Fibroblast of skin of back (primary cell): ENCODE measurements around the gene IER2. TPM values are rescaled to one million over a fixed set of nuclear protein-coding genes. Genes with fewer than 3 reads are reported as not detected.

Experiments
- DNase-seq: peaks from one replicate; pipeline ENCODE4 v3.0.0-alpha.2; 2013
- polyA plus RNA-seq, 2 experiments: library from polyadenylated mRNA; unstranded; fragments of 120-200 nt; gene quantifications; one replicate each; pipeline ENCODE4 v1.2.1, GENCODE V29; 2013; ENCODE audit not compliant: insufficient read length in 2 of 2

IER2 gene, protein sequence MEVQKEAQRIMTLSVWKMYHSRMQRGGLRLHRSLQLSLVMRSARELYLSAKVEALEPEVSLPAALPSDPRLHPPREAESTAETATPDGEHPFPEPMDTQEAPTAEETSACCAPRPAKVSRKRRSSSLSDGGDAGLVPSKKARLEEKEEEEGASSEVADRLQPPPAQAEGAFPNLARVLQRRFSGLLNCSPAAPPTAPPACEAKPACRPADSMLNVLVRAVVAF
- polyA plus RNA-seq (2013, experiment 1 of 2; ENCODE audit: insufficient read length), result 48.1 TPM
- polyA plus RNA-seq (2013, experiment 2 of 2; ENCODE audit: insufficient read length), result 28.1 TPM

DNA sequence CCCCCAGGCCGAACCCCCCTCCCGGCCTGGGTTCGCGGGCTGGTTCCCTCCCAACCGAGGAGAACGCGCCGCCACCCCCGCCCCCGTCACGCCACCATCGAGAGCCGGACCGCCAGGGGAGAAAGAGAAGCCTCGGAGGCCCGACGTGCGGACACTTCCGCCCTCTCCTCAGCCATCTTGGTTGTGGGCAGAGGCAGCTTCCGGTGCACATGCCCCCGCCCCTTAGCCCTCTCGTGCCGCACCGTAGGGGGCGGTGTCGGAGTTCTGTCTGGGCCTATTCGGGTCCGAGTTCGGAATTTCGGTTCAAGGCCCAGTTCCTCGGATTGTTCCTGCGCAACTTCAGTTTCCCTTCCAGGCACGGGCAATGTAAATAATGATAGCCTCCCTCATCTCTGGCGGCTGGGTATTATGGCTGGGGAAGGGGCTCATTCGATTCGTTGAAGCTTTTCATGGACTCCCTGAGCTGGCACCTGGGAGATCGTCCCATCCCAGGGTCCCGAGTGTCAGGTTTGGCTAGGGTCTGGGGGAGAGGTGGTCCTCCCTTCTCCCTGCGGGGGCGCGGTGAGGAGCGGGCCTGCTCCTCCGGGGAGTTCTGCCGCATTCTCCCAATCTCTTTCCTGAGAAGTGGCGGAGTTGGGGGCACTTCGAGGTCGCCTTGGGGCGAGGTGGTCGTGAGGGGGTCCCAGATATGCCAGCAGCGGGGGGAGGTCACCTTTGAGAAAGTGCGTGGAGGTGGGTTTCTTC, at the start of gene IER2, which contains the start of gene STX10:
TSS of gene IER2 (plus strand) at position 225 of the 744 bp plus-strand sequence. CDS start 2,776 bp downstream, outside the sequence.
TSS of gene STX10 (minus strand) at position 189 of the 744 bp plus-strand sequence. CDS start 202 bp downstream, outside the sequence.
- peak; percentile 95 for DNase-seq

DNA sequence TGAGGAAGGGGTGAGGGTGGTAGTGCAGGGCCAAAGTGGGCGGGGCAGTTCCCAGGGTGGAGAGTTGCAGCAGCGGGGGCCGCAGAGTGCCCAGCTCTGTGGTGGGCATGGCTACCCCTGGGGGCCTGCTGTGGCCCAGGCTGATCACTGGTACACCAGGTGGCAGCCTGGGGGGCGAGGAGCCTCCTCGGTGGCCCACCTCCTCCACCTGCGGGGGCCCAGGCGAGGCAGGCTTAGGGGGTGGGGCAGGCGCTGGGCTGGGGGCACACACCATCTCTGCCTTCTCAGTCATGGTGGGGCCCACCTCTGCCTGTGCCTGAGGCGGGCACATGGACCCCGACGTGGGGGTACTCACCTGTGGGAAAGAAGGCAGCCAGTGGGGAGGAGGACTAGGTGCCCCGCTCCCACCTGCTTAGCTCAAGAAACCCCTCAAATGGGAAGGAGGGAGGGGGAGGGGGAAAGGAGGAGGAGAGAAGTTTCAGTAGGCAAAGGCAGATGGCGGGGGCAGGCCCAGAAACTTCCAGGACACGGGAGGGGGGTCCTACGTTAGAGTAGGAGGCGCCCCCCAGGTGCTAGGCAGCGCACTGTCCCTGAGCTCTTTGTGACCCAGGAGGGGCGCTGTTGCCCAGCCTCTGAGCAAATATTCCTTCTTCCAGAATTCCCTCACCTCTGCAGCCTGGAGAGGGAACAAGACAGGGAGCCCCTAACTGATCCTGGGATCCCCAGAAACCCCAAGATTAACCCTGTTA, 49.2 kb upstream of the IER2 start:
- no peak for DNase-seq

DNA sequence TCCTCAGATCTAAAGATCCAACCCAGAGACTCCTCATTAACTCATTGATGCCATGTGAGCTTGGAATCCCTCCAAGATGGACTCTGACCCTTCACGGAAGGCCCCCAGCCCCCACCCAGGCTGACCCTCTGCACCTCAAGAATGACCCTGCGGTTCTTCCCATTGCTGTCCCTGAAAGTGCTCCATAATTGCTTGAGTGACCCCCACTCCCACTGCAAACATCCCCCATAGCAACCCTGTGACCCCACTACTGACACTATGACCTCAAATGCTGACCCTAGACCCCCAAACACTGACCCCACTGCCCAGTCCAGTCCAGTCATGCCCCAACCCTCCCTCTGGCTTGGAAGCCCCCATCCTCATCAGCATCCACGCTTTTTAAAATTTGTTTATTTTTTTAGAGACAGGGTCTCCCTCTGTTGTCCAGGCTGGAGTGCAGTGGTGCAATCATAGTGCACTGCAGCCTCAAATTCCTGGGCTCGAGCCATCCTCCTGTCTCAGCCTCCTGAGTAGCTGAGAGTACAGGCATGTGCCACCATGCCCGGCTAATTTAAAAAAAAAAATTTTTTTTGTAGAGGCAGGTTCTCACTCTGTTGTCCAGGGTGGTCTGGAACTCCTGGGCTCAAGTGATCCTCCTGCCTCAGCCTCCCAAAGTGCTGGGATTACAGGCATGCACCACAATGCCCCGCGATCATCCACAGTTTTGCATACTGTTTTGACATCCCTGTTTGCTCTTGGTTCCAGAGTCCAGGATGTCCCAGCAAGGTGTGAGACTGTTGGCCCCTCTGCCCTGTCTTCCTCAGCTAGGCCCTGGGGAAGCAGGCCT, 48.4 kb upstream of the IER2 start:
- DNase-seq, result no peak

DNA sequence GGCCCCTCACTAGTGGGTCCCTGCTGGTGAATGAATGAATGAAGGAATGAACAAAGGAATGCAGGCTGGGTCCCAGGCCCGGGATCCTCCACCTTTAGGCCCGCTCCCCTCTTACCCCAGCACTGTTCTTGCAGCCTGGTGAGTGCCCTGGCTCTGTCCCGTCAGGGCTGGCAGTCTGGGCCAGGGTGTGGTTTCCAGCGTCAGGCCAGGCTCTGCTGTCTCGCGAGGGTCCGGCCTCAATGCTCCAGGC, 47.9 kb upstream of the IER2 start:
- DNase-seq, result no peak

DNA sequence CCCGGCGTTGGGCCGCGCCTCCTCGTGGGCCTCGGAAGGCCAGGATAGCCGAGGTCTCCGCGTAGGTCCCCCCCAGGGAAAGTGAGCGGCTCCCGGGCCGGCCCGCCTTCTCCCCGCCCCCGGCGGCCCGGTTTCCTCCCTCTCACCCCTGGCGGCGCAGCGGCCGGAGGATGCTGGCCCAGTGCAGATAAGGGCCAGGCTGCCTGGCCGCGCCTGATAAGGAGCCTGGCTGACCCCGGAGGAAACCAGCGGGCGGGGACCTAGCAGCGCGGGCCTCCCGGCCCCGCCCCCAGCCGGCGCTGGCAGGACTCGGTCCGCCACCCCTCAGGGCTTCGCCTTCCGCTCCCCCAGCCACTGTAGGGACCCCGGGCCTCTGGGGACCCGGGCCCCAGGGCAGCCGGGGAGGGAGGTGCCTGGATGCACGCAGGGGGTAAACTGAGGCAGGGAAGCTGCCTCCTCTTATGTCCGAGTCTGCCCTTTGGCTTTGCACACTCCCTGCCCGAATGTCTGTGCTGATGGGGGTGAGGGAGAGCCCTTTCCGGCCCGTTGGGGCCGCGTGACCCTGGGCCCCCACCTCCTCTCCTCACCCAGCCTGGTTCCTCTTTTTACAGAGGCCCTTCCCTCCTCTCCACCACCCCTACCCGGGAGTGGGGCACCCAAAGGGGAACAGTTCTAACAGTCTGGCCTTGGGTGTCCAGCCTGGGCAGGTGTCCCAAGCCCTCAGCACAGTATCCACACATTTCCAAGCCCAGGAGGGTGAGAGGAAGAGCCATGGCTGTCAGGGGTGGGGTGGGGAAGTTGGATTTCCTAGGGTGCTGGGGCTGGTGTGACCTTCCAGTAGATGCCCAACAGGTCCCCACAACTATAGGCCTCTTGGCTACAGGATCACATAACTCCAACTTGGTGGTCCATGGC, 47.3 kb upstream of the IER2 start, which contains the start of gene LYL1:
TSS of gene LYL1 (minus strand) at position 193 of the 915 bp plus-strand sequence. CDS start 1,687 bp downstream, outside the sequence.
- DNase-seq, result peak; percentile 44

DNA sequence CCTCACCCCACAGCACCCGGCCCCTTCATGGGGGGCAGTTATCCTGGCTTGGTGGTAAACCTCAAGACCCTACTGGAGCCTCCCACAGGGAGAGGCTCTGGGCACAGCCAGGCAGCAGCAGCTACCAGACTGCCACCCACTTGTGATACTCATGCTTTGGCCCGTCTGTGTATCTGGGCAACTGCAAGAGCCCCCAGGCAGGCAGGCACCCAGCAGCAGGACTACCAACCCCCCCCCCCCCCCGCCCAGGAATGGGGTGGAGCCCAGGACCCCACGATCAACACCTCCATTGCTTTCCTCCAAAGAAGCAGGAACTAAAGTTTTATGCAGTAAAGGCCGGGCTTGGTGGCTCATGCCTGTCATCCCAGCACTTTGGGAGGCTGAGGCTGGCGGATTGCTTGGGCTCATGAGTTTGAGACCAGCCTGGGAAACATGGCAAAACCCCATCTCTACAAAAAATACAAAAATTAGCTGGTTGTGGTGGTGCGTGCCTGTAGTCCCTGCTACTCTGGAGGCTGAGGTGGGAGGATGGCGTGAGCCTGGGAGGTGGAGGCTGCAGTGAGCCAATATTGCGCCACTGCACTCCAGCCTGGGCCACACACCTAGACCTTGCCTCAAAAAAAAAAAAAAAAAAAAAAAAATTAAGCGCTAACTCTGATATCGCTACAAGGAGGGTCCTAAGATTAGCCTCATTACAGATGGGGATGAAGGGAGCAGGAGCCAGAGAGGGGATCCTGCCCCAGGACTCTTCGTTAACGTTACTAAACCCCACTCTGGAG, 46.4 kb upstream of the IER2 start:
- DNase-seq, result no peak

DNA sequence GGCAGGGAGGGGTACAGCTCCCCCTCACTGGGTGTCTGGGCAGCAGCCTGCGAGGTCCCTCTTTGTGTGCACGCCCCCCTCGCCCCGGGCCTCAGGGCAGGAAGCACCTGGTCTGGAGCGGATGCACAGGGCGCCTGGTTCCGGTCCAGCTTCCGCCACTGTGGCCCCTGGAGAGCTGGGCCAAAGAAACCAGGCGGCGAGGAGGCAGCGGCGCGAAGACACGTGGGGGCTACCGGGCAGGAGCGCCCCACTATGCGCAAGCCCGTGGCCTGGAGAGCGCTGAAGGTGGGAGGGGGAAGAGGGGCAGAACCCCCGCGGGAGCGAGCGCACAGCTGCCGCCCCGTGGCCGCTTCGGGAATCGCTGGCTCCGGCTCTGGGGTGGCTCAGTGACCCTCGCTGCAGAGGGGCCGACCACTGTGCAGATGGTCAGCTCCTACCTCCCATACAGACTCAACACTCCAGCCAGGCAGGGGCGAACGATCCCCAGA, 45.8 kb upstream of the IER2 start:
- DNase-seq, result no peak

DNA sequence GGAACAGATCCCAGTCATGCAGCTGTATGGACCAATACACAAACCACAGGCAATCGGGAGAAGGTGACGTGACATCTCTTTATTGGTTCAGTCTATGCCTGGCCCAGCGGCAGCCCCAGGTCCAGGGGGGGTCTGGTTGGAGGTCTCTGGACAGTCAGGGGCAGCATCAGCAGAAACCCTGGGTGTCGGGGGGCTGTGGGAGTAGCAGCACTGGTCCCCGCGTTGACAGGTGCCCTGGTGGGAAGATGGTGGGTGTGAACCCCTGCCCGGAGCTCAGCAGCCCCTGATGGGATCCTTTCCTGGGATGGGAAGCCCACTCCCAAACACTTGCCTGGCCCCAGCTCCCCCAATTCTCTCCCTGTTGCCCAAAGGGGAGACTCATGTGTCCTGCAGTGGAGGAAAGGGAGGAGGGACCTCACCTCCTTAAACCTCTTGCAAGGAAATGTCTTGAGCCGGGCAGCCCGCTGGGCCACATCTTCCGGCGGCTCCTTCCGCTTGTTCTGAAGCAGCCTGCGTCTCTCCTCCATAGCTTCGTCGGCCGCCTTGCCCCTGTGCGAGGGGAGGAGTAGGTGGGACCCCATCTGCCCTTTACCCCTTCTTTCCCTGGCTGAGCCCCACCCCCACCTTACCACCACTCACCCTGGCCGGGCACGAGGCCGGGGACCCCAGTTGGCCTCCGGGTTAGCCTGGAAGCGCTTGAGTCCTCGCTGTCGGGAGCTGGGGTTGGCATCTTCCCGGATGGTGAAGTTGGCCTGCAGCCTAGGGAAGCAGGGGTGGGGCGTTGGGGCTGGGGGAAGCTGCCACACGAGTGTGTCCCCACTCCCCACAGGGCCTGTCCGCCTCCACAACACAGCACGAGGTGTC, 45.1 kb upstream of the IER2 start:
- DNase-seq, result no peak

DNA sequence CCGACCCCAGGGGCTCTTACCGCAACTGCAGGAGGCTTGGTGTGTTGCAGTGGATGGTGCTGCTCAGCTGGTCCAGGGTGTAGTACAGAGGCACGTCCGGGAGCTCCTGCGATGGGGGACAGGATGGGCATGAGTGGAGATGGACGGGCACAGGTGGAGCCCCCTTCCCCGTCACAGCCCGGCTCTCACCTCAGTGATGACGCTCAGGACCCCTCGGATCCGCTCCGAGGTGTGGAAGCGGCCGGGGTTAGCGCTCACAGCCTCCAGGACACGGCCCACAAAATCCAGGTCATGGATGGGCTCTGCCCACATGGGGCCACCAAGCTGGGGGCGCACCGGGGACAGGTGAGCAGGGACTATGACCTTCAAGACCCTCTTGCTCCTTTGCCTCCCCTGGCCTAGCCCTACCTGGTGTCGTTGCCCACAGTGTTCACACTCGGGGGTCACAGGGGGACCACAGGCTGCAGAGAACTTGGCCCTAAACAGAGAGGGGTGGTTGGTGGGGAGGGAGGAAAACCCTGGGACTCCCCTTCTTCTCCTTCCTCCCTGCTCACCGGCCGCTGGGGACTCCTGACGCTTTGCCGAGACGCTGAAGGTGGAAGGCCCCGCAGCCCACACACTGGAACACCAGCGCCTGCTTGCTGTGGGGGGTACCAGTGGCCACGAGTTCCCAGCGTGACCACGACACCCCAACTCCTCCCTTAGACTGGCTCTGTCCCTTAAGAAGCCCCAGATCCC, 40.7 kb upstream of the IER2 start:
- DNase-seq, result no peak

DNA sequence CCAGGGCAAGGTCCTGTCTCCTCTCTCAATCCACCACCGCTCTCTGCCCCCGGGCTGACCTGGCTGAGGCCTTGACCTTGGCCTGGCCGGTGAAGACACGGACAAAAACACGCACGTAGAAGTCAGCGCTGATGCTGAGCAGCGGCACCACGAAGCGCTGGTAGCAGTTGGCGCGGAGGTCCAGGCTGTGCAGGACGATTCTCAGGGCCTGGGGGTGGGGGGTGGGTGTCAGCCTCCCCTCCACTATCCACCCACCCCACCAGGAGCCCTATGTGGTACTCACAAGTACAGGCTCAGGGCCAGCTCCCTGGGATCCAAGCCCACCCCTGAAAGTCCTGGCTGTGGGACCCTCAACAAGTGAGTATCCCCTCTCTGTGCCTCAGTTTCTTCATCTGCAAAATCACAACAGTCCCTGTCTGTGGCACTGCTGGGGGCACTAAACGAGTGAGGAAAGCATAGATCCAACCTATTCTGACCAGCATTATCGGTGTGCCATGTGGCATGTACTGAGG, 40.1 kb upstream of the IER2 start:
- DNase-seq, result no peak

DNA sequence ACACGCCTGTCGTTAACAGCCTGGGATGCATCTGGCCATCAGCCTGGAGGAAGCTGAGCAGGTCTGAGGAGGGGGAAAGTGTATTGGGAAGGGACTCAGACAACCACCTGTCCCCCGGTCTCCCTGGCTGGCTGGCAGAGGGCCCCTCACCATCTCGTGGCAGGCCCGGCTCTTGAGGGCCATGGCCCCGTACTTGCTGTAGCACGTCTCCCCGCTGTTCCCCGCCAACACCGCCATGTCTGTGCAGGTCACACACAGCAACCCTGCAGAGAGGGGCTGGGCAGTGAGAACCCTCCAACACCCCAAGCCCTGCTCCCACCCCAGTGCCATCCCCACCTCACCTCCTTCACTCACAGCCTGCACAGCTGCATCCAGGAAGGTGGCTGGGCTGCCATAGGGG, 37.7 kb upstream of the IER2 start:
- no peak for DNase-seq

DNA sequence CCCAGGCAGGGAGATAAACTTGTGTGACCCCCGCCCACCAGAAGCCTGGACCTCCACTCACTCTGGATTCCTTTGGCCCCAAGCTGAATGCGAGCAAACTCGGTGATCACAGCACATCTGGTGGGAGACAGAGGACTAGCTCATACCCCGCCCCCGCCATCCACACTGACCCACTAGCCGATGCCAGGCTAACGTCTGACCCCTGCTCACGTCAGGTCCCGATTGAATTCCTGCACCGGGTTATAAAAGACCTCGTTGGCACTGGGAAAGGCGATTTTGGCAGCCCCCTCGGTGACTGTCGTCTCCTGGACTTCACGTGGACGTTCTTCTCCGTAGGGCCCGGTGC, 34.3 kb upstream of the IER2 start:
- no peak for DNase-seq

DNA sequence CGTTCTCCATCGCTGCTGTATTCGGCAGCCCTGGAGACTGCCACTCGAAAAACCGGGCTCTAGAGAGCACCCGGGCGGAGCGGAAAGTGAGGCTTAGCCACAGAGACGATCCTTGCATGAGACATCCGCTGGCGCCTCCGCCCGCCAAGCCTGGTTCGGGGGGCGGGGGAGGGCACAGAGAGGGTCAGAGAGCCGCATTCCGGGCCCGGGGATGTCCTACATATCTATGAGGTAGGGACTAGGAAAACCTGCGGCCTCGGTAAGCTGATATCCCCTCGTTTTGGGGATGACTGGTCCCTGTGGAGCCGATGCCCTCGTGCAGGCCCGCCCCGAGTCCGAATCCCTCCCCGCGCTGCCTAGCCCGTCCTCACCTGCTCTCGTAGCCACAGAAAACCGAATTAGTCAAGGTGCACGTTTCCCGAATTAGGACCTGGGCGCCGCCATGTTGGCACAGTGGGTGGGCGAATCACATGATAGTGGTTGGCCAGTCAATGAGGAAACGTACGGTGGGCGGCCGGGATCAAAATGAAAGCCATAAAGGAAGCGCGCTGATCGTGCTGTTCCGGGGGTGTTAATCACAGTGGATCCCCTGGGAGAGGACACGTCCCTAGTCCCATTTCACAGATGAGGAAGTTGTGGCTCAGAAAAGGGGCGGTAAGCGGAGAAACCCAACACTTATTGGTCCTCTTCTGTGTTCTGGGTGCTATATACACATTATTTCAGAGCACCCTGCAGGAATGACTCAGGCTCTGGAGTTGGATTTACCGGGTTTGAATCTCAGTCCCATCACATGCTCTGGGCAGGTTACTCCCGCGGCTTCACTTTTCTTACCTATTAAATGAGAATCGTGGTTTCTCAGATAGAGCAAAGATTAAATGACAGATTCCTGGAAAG, 33.7 kb upstream of the IER2 start, which contains the start of gene TRMT1:
TSS of gene TRMT1 (minus strand) at position 459 of the 894 bp plus-strand sequence. CDS start at position 118, 341 bp downstream.
- DNase-seq, result peak; percentile 96

DNA sequence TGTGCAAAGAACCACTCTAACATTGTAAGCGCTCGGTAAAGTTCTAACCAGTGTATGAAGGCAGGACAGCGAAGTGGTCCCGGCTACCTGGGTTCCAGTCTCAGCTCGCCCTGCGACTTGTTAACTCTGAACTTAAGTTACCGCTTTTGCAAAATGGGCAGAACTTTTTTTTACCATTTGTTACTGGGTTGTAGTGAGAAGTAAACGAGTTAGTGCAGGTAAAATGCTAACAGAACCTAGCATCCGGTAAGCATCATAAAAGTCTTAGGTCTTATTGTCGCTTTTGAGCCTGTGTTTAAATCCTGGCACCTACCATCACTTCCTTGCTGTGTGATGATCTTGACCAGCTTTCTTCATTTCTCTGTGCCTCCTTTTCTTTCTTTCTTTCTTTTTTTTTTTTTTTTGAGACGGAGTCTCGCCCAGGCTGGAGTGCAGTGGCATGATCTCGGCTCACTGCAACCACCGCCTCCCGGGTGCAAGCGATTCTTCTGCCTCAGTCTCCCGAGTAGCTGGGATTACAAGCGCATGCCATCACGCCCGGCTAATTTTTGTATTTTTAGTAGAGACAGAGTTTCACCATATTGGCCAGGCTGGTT, 32.9 kb upstream of the IER2 start:
- DNase-seq, result no peak

DNA sequence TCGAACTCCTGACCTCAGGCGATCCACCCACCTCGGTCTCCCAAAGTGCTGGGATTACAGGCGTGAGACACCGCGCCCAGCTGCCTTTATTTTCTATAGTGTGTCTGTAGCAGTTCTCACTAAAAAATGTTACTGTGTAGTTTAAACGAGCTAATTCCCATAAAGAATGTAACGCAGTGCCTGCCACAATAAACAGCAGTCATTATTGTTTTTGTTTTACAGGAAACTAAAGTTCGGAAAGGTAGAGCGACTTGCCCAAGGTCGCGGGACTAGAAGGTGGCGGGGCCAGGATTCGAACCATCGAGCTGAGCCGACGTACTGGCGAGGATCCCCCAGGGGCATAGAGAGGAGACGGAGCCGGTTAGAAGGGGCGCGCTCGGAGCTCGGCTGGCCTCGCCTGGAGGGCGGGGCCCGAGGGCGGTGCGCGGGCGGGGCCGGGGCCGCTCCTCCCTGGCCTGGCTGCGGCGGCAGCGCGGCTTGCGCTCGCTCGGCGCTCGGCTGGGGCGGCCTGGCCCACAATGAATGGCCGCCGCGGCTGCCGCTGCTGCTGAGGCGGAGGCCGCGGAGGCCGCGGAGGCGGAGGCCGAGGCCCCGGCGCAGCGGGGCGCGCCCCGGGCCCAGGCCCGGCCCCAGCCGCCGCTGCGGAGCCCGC, 32.3 kb upstream of the IER2 start, which contains the start of gene NACC1:
TSS of gene NACC1 (plus strand) at position 493 of the 652 bp plus-strand sequence. CDS start 16,944 bp downstream, outside the sequence.
- DNase-seq, result peak; percentile 91
